WTC11 (cell line): ENCODE measurements around the gene TMEM135. TPM values are rescaled to one million over a fixed set of nuclear protein-coding genes. Genes with fewer than 3 reads are reported as not detected.
A peak's percentile ranks its signal among the peaks of the same experiment; 100 is the strongest.

Experiments used
- ATAC-seq: fragments of 200-7000 bp; cut with Tn5 transposase; 2 replicates; pipeline ENCODE4 v1.10.0; 2021; ENCODE audit warnings: mild to moderate bottlenecking, moderate library complexity
- CTCF ChIA-PET: fragments of 300-600 bp; sonication (Branson Sonifier 250); formaldehyde crosslinking; loops from one replicate; lab custom pipeline; 2021; ENCODE audit warnings: antibody characterized with exemption; lab: Charles Lee
- POLR2A ChIA-PET: fragments of 350-600 bp; sonication (Branson Sonifier 250); formaldehyde crosslinking; loops from one replicate; lab custom pipeline; 2021; ENCODE audit warnings: antibody characterized with exemption; lab: Charles Lee
- DNase-seq: peaks from one replicate; pipeline ENCODE4 v3.0.0; 2021; ENCODE audit warnings: low spot score
- H3K27ac Mint-ChIP-seq: 2 replicates; pipeline ENCODE4 v1.8.0; 2021; ENCODE audit warnings: mixed read lengths
- H3K27me3 Mint-ChIP-seq: 2 replicates; pipeline ENCODE4 v1.8.0; 2021; ENCODE audit warnings: low read depth, mild to moderate bottlenecking, moderate library complexity, mixed read lengths
- H3K36me3 Mint-ChIP-seq: 2 replicates; pipeline ENCODE4 v1.8.0; 2021; ENCODE audit warnings: mixed read lengths
- H3K4me1 Mint-ChIP-seq: 2 replicates; pipeline ENCODE4 v1.8.0; 2022; ENCODE audit warnings: mixed read lengths
- H3K4me3 Mint-ChIP-seq: 2 replicates; pipeline ENCODE4 v1.8.0; 2021; ENCODE audit warnings: mild to moderate bottlenecking, moderate library complexity, mixed read lengths
- H3K9me3 Mint-ChIP-seq: 2 replicates; pipeline ENCODE4 v1.8.0; 2021; ENCODE audit warnings: mixed read lengths
- ATF6 ChIP-seq: sonication (generic); formaldehyde crosslinking; IDR thresholded peaks from 2 replicates; pipeline ENCODE4 v1.8.1; 2023; ENCODE audit warnings: mild to moderate bottlenecking, missing genetic modification reagents
- CREB1 ChIP-seq: sonication (generic); formaldehyde crosslinking; IDR thresholded peaks from 2 replicates; pipeline ENCODE4 v1.8.0; 2023; ENCODE audit warnings: mild to moderate bottlenecking, missing genetic modification reagents
- E2F4 ChIP-seq: sonication (generic); formaldehyde crosslinking; IDR thresholded peaks from 2 replicates; pipeline ENCODE4 v1.8.1; 2022; ENCODE audit warnings: low read depth, mild to moderate bottlenecking, moderate library complexity, missing genetic modification reagents, borderline replicate concordance
- FOXJ3 ChIP-seq: sonication (generic); formaldehyde crosslinking; IDR thresholded peaks from 2 replicates; pipeline ENCODE4 v1.9.0; 2021; ENCODE audit warnings: missing genetic modification reagents, mild to moderate bottlenecking, borderline replicate concordance
- GRHL2 ChIP-seq: fragments of 250-450 bp; sonication (Bioruptor Pico); IDR thresholded peaks from 2 replicates; pipeline ENCODE4 v1.8.0; 2022; ENCODE audit warnings: mild to moderate bottlenecking, moderate library complexity; ENCODE audit not compliant: insufficient replicate concordance, severe bottlenecking
- MYBL2 ChIP-seq: sonication (generic); formaldehyde crosslinking; IDR thresholded peaks from 2 replicates; pipeline ENCODE4 v1.8.1; 2023; ENCODE audit warnings: mild to moderate bottlenecking, moderate library complexity, missing genetic modification reagents
- OVOL2 ChIP-seq: fragments of 250-450 bp; sonication (Bioruptor Pico); IDR thresholded peaks from 2 replicates; pipeline ENCODE4 v1.9.0; 2021; ENCODE audit warnings: mild to moderate bottlenecking, borderline replicate concordance
- PRDM15 ChIP-seq: sonication (generic); formaldehyde crosslinking; IDR thresholded peaks from 2 replicates; pipeline ENCODE4 v1.8.0; 2022; ENCODE audit warnings: missing genetic modification reagents
- PREB ChIP-seq: sonication (generic); formaldehyde crosslinking; IDR thresholded peaks from 2 replicates; pipeline ENCODE4 v1.8.1; 2022; ENCODE audit warnings: mild to moderate bottlenecking, missing genetic modification reagents, moderate library complexity, borderline replicate concordance
- RELA ChIP-seq: sonication (generic); formaldehyde crosslinking; IDR thresholded peaks from 2 replicates; pipeline ENCODE4 v1.8.1; 2022; ENCODE audit warnings: missing genetic modification reagents, mild to moderate bottlenecking, borderline replicate concordance
- SP1 ChIP-seq: sonication (generic); formaldehyde crosslinking; conservative IDR thresholded peaks from 2 replicates; pipeline ENCODE4 v1.8.1; 2022; ENCODE audit warnings: missing genetic modification reagents
- TP53 ChIP-seq: sonication (generic); formaldehyde crosslinking; IDR thresholded peaks from 2 replicates; pipeline ENCODE4 v1.8.1; 2023; ENCODE audit warnings: mild to moderate bottlenecking, missing genetic modification reagents
- USF2 ChIP-seq: sonication (generic); formaldehyde crosslinking; IDR thresholded peaks from 2 replicates; pipeline ENCODE4 v1.8.1; 2023; ENCODE audit warnings: mild to moderate bottlenecking, missing genetic modification reagents, moderate library complexity
- ZNF232 ChIP-seq: sonication (generic); formaldehyde crosslinking; IDR thresholded peaks from 2 replicates; pipeline ENCODE4 v1.8.0; 2022; ENCODE audit warnings: mild to moderate bottlenecking, missing genetic modification reagents
- ZNF396 ChIP-seq: fragments of 250-450 bp; sonication (Bioruptor Pico); IDR thresholded peaks from 2 replicates; pipeline ENCODE4 v1.8.0; 2021; ENCODE audit warnings: mild to moderate bottlenecking, moderate library complexity, borderline replicate concordance
- ZNF425 ChIP-seq: fragments of 250-450 bp; sonication (Bioruptor Pico); conservative IDR thresholded peaks from 2 replicates; pipeline ENCODE4 v1.9.0; 2021; ENCODE audit warnings: mild to moderate bottlenecking
- ZSCAN18 ChIP-seq: fragments of 250-450 bp; sonication (Bioruptor Pico); IDR thresholded peaks from 2 replicates; pipeline ENCODE4 v2.1.2; 2022; ENCODE audit warnings: mild to moderate bottlenecking, moderate library complexity
- total RNA-seq: library from RNA; stranded (reverse); gene quantifications from 3 replicates; pipeline ENCODE4 v1.2.3, GENCODE V29; 2021

The TMEM135 gene
- total RNA-seq, 1 experiment from 2014 or later, result 35.8 TPM

- no peak for TF ChIP-seq E2F4 (CRISPR knock-in tag)
- TF ChIP-seq ATF6, result no peak
- TF ChIP-seq CREB1 (CRISPR knock-in tag), result no peak
- TF ChIP-seq RELA (CRISPR knock-in tag), result no peak
- no peak for TF ChIP-seq MYBL2 (CRISPR knock-in tag)
- no peak for TF ChIP-seq OVOL2
Measured at GRCh38 chr11:87256694-87257340, 219.1 kb downstream of the TMEM135 start (continued).

- Mint-ChIP-seq H3K27ac (no peak overlapping the region), H3K36me3 (no peaks in the 10 kb centered on the region), H3K4me1 (peaks cover 23% of the 10 kb centered on the region), H3K9me3 (no peaks in the 10 kb centered on the region), H3K27me3 (no peaks in the 10 kb centered on the region), H3K4me3 (no peak overlapping the region)
- ATAC-seq, result peak; percentile 46
- POLR2A ChIA-PET, result no interaction called here
- DNase-seq, result no peak
- CTCF ChIA-PET, result no interaction called here
- TF ChIP-seq FOXJ3 (CRISPR knock-in tag), result no peak
- TF ChIP-seq E2F4 (CRISPR knock-in tag), result no peak
- TF ChIP-seq USF2 (CRISPR knock-in tag), result no peak
- TF ChIP-seq TP53 (CRISPR knock-in tag), result no peak
- TF ChIP-seq GRHL2, result no peak
- TF ChIP-seq ZSCAN18 (CRISPR knock-in tag), result no peak
- TF ChIP-seq PRDM15 (CRISPR knock-in tag), result no peak
- TF ChIP-seq ZNF396 (CRISPR knock-in tag), result no peak
- no peak for TF ChIP-seq ZNF425
- TF ChIP-seq SP1 (CRISPR knock-in tag), result no peak
- no peak for TF ChIP-seq PREB
- no peak for TF ChIP-seq ZNF232
Measured at GRCh38 chr11:87258171-87258833, 220.6 kb downstream of the TMEM135 start.
